NCI-H2227 treated with DMSO at 0.1 percent for 48 hours (cell line): ENCODE measurements around the gene TCF12.
"Not testable (repeated sequence)": the region's sequence is repeated elsewhere in the genome, so short reads cannot be mapped to it uniquely, and the experiment has no call there.

Source experiments
- DNase-seq: peaks from one replicate; lab custom pipeline; 2025; lab: John Stamatoyannopoulos, UW

Gene TCF12

DNA sequence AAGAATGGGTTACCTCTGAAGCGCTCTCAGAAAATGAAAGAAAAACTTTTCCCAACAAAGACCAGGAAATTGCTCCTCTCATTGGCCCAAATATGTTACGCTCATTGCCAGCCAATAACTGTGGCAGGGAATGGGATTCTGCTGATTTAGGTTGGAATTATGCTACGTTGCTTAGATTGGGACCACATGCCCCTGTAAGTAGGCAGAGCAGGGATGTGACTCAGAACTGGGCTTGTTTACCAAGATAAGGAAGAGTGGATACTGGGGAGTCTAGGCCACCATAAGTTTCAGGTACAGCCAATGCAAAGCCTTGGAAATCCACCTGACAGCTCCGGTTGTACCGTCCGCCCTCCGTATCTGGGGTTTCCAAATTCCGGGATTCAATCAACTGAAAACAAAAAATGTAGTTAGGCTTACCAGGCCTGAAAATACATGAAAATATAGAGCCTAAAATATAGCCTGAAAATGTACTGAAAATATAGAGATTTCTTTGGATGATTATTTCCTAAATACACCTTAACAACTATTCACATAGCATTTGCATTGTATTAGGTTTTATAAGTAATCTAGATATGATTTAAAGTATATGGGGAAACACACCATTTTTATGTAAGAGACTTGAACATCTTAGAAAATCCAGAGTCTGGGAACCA lies 1.5 kb upstream of the TCF12 start:
- DNase-seq = no peak

GRCh38 chr15:56917652-56918045 lies 795 bp upstream of the TCF12 start:
- no peak for DNase-seq

DNA sequence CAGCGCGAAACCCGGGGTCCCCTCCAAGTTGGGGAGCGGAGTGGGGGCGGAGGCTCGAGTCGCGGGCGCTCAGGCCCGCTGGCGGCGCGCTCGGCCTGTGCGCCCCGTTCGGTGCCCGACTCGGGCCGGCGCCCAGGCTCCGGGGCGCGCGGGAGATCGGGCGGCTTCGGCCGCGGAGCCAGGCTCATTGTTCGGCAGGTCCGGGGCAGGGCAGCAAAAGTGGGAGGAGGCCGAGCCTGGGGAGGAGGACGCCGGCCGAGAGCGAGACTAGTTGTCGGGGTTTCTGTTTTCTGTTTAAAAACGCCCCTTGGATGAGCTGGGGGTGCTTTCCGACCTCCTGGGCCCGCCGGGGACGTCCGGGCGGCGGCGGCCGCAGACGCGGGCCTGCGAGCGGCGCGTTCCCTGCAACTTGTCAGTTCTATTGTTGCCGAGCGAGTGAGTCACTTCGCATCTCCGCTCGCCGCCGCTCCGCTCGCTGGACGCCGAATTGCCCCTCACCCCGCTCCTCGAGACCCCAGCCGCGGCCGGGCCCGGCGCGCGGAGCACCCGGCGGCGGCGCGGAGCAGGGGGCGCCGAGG lies 676 bp downstream of the TCF12 start:
- DNase-seq = no peak

DNA sequence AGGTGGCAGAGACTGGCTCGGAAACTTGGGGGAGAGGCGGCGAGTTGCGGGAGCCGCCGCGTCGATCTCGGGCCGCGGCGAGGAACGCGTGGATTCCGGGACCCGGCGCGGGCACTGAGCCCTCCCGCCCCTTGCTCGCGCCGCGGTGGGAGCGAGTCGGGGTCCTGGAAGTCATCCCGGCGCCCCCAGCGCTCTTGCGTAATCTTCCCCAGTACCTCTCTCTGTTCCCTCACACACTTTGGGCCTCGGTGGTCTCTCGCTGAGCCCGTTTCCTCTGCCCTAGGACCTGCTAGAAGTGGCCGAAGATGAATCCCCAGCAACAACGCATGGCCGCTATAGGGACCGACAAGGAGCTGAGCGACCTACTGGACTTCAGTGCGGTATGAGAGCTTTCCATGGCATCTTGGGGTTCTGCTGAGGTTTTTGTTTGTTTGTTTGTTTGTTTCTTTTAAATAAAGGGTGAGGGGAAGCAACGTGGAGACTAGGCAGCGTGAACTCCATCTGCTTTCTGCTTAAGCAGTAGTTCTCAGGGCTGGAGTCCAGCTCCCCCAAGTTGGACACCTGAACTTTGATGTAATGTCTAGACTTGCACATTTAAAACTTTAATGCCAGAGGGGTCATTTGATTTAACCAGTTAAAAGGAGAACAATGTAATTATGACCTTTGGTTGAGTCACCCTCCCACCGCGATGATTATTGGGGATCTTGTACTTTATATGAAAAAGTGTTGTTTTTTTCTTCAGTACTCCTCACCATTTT lies 1.3 kb downstream of the TCF12 start:
- DNase-seq = no peak

GRCh38 chr15:56920367-56920627 lies 1.9 kb downstream of the TCF12 start:
- DNase-seq = no peak

DNA sequence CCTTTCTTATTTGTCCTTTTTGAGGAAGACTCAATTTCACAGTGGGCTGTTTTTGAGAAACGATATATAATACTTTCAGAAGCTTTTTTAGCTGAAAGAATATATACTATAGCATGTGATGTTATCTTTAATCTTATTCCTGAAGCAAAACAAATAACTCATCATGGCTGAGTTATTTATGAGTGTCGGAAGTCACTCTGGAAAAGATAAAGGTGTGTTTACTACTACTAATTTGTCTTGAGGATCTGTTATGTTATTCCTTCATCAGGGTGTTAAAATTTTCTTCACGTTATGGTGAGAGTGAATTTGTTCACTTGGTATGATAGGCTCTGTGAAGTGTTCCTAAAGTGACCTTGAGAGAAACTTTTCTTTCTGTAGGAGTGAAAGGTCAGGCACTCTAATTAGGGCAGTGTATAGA lies 4.7 kb downstream of the TCF12 start:
- no peak for DNase-seq

DNA sequence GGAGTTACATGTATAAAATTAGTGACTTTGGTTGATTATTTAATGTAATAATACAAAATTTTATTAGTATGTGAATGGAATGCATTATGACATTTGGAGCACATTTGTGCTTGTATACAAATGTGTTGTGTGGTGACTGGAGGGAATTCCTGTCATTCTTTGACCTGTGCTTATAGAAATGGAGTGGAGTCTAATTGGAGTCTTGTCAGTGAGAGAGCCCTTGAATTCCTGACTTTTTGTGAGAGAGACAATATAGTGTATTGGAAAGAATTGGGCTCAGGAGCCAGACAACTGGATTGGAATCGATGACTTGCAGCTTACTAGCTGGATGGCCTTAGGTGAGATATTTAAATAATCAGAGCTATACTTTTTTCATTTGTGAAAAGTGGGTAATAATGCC lies 9.4 kb downstream of the TCF12 start:
- no peak for DNase-seq

GRCh38 chr15:56929399-56929798 lies 11.0 kb downstream of the TCF12 start:
- no peak for DNase-seq

DNA sequence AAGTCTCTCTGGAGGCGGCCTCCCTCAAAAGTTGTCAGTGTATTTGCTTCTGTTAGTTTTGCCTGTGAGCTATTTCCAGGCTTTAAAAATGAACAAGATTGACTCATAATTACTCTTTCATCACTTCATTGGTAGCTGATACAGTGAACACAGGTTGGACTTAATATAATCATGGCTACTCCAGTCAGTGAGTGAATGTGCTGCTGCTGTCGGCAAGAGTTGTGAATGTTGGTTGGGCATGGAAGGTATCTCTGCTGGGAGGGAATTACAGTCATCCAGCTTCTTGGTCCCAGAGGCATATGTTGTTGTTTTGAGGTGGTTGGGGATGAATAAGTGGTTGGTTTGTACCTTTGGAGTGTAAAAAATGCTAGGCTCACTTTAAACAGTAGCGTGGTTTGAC lies 11.5 kb downstream of the TCF12 start:
- no peak for DNase-seq

DNA sequence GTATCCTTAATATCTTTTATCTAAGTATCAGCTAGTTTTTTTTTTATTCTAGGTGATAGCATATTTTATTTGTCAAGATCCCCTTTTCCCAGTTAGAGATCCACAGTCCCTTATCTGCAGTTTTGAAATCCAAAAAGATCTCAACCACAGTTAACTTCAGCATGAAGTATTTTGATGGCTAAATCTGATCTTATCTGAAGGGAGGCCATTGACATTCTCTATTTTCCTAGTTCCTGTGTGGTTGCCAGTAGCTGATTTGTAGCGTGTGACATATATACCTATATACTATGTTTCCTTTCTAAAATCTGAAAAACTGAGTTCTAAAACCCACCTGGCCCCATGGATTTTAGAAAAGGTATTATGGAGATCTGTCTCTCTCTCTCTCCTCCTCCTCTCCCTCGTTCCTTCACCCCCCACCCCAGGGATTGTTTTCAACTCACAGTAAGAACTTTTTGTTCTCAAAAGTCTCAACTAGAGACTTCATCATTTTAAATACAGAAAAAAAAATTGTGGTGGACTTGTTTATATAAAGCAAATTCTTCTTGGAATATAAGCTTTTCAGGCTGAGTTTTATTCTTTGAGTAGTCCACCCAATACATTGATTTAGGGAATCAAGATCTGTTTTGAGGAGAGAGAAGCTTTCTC lies 12.3 kb downstream of the TCF12 start:
- DNase-seq = no peak

- DNase-seq = no peak
Observed at GRCh38 chr15:56931639-56932508, 13.4 kb downstream of the TCF12 start.

DNA sequence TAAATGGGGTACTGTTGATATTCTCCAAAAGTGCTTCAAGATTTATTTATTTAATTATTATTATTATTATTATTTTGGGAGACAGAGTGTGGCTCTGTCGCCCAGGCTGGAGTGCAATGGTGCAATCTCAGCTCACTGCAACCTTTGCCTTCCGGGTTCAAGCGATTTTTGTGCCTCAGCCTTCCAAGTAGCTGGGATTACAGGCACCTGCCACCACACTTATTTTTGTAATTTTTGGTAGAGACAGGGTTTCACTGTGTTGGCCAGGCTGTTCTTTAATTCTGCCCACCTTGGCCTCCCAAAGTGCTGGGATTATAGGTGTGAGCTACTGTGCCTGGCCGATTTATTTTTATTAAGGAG lies 14.0 kb downstream of the TCF12 start:
- DNase-seq = not testable (repeated sequence)

- no peak for DNase-seq
Observed at GRCh38 chr15:56933410-56933809, 15.0 kb downstream of the TCF12 start.

DNA sequence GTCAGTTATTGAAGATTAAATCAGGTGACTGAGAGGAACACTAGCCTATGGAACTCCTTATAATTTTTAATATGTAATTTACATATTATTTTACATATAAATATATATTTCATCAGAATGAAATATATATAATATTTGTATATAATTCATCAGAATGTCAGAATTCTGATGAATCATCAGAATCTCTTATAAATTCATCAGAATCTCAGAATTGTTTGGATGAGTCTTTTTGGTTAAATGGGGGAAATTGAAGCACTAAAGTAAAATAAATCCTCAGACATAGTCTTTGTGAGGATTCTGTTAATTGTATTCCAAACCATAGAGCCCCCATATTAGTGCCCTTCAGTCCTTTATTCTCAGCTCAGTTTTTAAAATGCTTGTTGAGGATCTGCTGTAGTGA lies 15.4 kb downstream of the TCF12 start:
- DNase-seq = no peak

DNA sequence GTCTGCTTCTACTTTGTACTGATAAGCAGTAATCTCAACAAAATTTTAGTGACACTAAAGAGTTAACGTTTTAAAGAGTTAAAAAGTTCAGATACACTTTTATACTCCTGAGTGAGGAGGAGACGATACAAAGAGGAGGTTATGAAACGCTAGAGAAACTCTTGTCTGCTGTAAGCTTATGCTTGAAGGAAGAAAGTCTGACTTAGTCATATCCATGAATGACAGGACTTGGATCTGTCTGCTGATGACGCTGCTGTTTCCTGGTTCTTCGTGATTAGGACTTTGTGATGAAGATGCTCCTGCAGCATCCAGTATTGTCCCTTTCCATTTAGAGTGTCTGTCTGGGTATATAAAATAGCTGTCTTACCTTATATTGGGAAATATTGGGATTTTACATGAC lies 15.8 kb downstream of the TCF12 start:
- no peak for DNase-seq

GRCh38 chr15:56936929-56937328 lies 18.5 kb downstream of the TCF12 start:
- no peak for DNase-seq

DNA sequence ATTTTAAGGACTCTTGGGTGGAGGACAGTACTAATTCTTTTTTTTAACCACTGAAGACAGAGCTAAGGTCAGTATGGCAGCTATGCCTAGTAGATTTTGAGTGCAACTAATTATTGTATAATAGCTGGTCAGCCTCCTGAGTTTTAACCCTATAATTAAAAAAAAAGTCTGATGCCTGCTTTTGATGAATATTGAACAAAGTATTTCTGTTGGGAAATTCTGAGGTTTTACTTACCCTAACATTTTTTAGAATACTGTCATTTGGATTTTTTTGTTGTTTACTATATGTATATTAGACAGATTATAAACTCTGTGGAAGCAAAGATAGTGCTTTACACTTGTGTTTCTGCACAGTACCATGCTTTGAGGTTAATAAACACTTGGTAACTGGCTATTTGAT lies 20.8 kb downstream of the TCF12 start:
- no peak for DNase-seq

- DNase-seq = no peak
Observed at GRCh38 chr15:56940388-56940787, 21.9 kb downstream of the TCF12 start.

GRCh38 chr15:56942118-56942517 lies 23.7 kb downstream of the TCF12 start:
- DNase-seq = no peak

DNA sequence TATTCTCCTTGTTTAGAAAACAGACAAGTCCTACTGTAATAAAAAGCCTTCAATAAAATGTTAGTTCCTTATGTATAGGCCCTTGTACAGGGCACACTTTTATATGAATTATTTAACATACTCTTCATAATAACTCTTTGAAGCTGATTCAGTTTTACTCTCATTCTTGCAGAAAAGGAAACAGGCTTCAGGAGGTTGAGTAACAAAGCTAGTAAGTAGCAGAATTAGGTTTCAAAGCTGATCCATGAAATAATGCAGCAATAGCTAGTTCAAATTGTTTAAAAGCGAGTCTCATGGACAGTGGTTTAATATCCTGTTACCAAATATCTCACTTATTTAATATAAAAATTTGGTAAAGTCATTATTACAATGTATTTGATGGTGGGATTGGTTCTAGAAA lies 25.0 kb downstream of the TCF12 start:
- no peak for DNase-seq

GRCh38 chr15:56944485-56944884 lies 26.0 kb downstream of the TCF12 start:
- DNase-seq = no peak

- DNase-seq = no peak
Observed at GRCh38 chr15:56946150-56946549, 27.7 kb downstream of the TCF12 start.
